Loucy (cell line): ENCODE results near the gene SLC23A2.

ENCODE experiments used
- EZH2phosphoT487 ChIP-seq: fragments of 200-600 bp; IDR thresholded peaks from 2 replicates; pipeline ENCODE4 v1.6.1; 2018; ENCODE audit warnings: antibody characterized with exemption, mild to moderate bottlenecking, moderate library complexity, borderline replicate concordance
- TF ChIP-seq, protein P1 (sequence below): fragments of 200-600 bp; sonication (generic); conservative IDR thresholded peaks from 2 replicates; pipeline ENCODE4 v1.5.1; 2014; ENCODE audit warnings: mild to moderate bottlenecking, antibody characterized with exemption, low read length

- TF ChIP-seq, protein P1, sequence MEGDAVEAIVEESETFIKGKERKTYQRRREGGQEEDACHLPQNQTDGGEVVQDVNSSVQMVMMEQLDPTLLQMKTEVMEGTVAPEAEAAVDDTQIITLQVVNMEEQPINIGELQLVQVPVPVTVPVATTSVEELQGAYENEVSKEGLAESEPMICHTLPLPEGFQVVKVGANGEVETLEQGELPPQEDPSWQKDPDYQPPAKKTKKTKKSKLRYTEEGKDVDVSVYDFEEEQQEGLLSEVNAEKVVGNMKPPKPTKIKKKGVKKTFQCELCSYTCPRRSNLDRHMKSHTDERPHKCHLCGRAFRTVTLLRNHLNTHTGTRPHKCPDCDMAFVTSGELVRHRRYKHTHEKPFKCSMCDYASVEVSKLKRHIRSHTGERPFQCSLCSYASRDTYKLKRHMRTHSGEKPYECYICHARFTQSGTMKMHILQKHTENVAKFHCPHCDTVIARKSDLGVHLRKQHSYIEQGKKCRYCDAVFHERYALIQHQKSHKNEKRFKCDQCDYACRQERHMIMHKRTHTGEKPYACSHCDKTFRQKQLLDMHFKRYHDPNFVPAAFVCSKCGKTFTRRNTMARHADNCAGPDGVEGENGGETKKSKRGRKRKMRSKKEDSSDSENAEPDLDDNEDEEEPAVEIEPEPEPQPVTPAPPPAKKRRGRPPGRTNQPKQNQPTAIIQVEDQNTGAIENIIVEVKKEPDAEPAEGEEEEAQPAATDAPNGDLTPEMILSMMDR: no peak
- no peak for TF ChIP-seq EZH2phosphoT487
Observed at GRCh38 chr20:4978050-4978918, 23.0 kb downstream of the SLC23A2 start.
